Lower leg skin (tissue), 4 donors: ENCODE results near the gene SCML1. TPM values are rescaled to one million over a fixed set of nuclear protein-coding genes. Genes with fewer than 3 reads are reported as not detected.

ENCODE experiments used
- DNase-seq, 2 donors: peaks; one replicate each; pipeline ENCODE4 v3.0.0-alpha.2; 2019; ENCODE audit warnings: low spot score in 2 of 2
- H3K4me3 ChIP-seq: fragments of 200-600 bp; sonication (generic); 2 replicates; pipeline ENCODE4 v1.5.1; 2017; ENCODE audit warnings: mild to moderate bottlenecking, low read depth; ENCODE audit not compliant: poor library complexity, severe bottlenecking
- POLR2A ChIP-seq, 2 donors: fragments of 450-650 bp; IDR thresholded peaks; one replicate each; pipeline ENCODE4 v1.6.1; 2016 to 2017; ENCODE audit warnings: antibody characterized with exemption in 2 of 2, mild to moderate bottlenecking in 1 of 2, moderate library complexity in 1 of 2
- WGBS, 2 donors: methylation state at CpG; one replicate each; pipeline ENCODE4 v1.1.5; 2018; 5-methylcytosine and 5-hydroxymethylcytosine counted together
- intact Hi-C: fragments of 100-400 bp; cut with DNase I; formaldehyde crosslinking; loops from one replicate; pipeline ENCODE4 v1.15.0; 2023; ENCODE audit warnings: low total_unique reads
- total RNA-seq, 4 donors: library from RNA; depleted of rRNA; stranded (reverse); fragments of >200 nt; gene quantifications; one replicate each; pipeline ENCODE4 v1.1.0, GENCODE V29; 2016
- TF ChIP-seq, protein P1 (sequence below), 3 donors: fragments of 450-650 bp; IDR thresholded peaks; one replicate each; pipeline ENCODE4 v1.5.1; 2016; ENCODE audit warnings: antibody characterized with exemption in 3 of 3, mild to moderate bottlenecking in 3 of 3, moderate library complexity in 2 of 3

The SCML1 gene
- total RNA-seq, 4 donors from 2014 or later, result 3.2 to 11.6 (median 5.6) TPM

DNA sequence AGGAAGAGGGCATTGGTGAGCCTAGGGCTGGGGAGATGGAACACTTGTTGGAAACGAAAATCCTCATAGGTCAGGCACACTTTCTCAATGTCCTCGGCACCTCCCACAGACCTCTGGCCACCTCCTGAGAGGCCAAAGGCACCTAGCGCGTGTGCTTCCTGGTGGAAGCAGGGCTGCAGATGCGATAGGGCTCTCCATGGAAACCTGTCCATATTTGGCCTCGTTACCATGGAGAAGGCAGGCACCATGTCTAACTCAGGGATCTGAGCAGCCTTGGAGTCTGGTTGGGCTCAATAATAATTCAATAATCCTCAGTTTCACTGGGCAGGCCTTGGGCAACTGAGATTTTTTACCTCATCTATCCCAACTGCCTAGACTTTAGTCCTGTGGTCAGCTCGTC, 65.5 kb downstream of the SCML1 start:
- WGBS, 2 donors, result 72 to 95% methylated on average over 6 to 7 of the region's 7 CpGs
- TF ChIP-seq, protein P1, sequence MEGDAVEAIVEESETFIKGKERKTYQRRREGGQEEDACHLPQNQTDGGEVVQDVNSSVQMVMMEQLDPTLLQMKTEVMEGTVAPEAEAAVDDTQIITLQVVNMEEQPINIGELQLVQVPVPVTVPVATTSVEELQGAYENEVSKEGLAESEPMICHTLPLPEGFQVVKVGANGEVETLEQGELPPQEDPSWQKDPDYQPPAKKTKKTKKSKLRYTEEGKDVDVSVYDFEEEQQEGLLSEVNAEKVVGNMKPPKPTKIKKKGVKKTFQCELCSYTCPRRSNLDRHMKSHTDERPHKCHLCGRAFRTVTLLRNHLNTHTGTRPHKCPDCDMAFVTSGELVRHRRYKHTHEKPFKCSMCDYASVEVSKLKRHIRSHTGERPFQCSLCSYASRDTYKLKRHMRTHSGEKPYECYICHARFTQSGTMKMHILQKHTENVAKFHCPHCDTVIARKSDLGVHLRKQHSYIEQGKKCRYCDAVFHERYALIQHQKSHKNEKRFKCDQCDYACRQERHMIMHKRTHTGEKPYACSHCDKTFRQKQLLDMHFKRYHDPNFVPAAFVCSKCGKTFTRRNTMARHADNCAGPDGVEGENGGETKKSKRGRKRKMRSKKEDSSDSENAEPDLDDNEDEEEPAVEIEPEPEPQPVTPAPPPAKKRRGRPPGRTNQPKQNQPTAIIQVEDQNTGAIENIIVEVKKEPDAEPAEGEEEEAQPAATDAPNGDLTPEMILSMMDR (IDR thresholded peaks at IDR 0.05), result no peak
- TF ChIP-seq POLR2A (IDR thresholded peaks at IDR 0.05), result no peak
- no peak overlapping the region for H3K4me3 ChIP-seq
- intact Hi-C loops, result no loop called here
- DNase-seq, result no peak

DNA sequence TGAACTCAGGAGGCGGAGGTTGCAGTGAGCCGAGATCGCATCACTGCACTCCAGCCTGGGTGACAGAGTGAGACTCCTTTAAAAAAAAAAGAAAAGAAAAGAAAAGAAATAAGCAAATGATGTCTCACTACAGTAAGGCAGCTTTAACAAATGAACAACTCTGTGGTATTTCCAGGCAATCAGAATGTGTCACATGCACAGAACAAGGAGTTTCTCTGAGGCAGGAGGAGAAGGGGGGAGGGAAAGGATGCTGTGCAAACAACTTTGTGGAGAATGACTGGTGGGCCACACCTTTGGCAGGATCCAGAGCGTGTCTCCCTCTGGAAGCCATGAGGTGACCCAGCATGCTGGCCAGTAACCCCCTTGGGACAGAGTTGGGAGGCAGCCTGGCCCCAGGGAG, 66.2 kb downstream of the SCML1 start:
- DNase-seq, result no peak
- H3K4me3 ChIP-seq, result no peak overlapping the region
- intact Hi-C loops, result no loop called here
- TF ChIP-seq, protein P1 (IDR thresholded peaks at IDR 0.05), result no peak
- TF ChIP-seq POLR2A (IDR thresholded peaks at IDR 0.05), result no peak
- WGBS, 2 donors, result 75 to 85% methylated on average over 4 of the region's 4 CpGs

Other genes with a start within 250 kb of the SCML1 start
- gene RAI2, start 123.8 kb downstream of the SCML1 start, total RNA-seq, result 10 to 100 TPM in 2 of 4 donors, 1 to 10 TPM in 2; 3.9 to 13.3 (median 8.8) TPM